GM12873 (cell line): Measurements from ENCODE around the gene TGIF2.

Source experiments
- TF ChIP-seq, protein P1 (sequence below): IDR thresholded peaks from 2 replicates; pipeline ENCODE4 v1.5.1; 2012; ENCODE audit warnings: low read depth, mild to moderate bottlenecking, moderate library complexity, low read length, control low read depth; ENCODE audit not compliant: insufficient read depth; ENCODE audit errors: missing control alignments

Gene TGIF2

DNA sequence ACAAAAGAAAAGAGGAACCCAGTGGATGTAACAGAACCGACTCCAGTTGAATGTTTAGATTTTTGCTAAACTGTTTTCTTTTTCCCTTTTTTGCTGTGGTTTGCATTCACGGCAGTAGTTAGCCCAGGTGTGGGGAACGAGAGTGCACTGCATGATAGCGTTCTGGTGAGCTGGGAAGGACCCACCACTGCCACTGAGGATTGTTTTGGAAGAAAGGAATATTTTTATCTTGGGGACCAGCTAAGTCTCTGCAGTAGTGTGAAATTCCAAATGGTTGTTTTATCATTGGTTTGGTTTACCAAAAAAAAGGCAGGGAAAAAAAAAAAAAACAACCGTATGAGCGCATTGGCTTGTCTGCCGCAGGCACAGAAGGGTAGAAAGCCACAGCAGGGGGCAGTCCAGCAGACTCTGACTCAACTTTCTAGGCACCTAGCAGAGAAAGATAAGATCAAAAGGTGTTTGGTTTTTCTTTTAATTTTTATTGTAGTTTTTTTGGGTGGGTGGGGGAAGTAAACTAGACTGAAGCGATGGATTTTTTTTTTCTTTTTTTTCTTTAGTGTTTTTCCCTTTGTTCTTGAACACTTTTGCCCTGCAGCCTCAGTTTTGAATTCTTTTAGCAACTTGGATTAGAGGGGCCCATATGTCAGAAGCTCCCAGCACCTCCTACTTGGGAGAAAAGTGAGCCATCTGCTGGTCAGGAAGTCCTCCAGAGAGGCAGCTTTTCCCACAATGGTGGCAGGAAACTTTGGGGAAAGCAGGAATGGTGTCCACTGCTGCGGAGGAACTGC, 18.7 kb downstream of the TGIF2 start:
- TF ChIP-seq, protein P1, sequence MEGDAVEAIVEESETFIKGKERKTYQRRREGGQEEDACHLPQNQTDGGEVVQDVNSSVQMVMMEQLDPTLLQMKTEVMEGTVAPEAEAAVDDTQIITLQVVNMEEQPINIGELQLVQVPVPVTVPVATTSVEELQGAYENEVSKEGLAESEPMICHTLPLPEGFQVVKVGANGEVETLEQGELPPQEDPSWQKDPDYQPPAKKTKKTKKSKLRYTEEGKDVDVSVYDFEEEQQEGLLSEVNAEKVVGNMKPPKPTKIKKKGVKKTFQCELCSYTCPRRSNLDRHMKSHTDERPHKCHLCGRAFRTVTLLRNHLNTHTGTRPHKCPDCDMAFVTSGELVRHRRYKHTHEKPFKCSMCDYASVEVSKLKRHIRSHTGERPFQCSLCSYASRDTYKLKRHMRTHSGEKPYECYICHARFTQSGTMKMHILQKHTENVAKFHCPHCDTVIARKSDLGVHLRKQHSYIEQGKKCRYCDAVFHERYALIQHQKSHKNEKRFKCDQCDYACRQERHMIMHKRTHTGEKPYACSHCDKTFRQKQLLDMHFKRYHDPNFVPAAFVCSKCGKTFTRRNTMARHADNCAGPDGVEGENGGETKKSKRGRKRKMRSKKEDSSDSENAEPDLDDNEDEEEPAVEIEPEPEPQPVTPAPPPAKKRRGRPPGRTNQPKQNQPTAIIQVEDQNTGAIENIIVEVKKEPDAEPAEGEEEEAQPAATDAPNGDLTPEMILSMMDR: peak; percentile 8

- TF ChIP-seq, protein P1: no peak
Observed at GRCh38 chr20:36593347-36593929, 20.0 kb downstream of the TGIF2 start.

DNA sequence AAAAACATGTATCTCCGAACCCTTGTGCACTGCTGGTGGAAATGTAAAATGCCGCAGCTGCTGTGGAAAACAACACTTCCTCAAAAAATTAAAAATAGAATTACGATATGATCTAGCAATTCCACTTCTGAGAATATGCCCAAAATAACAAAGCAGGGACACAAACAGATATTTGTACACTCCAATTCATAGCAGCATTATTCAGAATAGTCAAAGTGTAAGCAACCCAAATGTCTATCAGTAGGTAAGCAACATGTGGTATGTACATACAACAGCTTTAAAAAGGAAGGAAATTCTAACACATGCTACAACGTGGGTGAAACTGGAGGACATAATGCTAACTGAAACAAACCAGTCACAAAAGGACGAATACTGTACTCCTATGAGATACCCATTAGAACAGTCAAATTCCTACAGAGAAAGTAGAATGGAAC, 26.5 kb downstream of the TGIF2 start:
- TF ChIP-seq, protein P1: no peak

DNA sequence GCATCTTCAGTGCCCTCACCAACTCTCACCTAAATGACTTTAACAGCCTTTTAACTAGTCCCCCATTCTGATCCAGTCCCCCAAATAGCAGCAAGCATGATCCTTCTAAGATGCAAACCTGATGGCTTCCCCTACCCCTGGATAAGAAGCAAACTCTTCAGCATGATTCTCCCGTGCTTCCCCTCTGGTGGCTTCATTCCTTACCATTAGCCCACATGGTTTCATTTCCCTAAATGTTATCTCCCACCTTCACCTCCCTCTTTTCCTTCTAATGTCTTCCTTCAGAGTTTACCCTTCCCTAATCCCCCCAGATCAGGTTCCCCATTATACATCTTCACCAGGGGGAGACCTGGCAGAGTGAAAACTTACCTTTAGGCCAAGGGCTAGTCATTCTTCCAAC, 28.1 kb downstream of the TGIF2 start:
- TF ChIP-seq, protein P1: no peak

DNA sequence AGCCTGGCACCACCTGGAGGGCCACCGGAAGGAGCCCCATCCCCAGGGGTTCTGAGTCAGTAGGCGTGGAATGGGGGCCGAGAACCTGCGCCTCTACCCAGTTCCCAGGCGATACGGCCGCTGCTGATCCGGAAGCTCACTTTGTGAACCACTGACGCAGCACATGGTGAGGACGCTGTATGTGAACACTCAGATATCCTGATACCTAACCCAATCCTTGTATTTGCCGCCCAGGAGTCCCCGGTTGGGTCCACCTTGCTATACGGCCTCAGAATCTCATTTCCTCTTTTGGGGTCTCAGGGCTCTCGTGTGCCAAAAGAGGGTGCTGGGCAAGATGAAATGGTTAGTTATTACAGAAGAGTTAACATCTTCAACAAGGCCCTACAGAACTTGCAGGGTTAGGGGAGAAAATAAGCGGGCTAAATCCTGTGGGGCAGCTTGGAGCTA, 31.6 kb downstream of the TGIF2 start:
- TF ChIP-seq, protein P1: no peak

GRCh38 chr20:36605399-36606157, 32.2 kb downstream of the TGIF2 start, which contains the start of gene RAB5IF:
RAB5IF (plus strand) TSS chr20:36605779; CDS start chr20:36605952, 173 bp downstream.
- TF ChIP-seq, protein P1: peak; percentile 96
